ENCODE results near the gene AGBL3.
A peak's percentile ranks its signal among the peaks of the same experiment; 100 is the strongest.

The AGBL3 gene

DNA sequence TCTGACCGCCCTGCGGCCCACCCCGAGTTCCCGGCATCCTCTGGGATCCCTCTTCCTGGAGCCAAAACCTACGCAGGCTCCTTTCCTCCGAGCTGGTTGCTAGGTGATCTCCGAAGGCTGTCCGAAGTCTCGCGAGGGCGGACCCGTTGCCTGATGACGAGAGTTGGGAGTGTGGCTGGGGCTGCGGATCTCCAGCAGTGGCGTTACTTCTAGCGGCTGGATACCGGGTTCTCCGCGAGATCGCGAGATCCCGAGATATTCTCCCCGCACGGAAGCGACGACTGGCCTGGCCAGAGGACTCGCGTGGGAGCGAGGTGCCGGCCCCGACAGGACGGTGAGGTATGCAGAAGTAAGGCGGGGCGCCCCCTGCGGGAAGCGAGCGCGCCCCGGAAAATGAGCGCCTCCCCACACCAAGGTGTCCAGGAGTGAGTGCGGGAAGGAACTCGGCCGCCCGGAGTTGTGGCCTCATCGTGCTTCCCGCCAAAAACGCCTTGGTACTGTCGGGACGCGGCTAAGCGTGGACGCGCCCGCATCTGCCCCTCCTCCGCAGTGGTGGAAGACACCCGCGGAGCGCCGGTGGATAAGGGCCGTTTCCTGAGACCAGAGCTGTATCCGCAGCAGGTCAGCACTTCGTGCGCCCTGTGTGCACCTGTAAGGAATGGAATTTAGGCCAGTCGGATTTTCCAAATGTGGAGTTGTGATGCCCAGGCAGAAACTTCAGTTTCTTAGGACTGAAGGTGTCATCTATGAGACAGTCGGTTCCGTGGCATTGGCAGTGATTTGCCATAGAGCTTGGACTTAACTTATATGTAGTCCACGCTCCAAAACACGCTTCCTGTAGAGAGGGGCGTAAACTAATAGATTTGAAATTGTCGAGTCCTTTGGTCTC is at the start of gene AGBL3:
AGBL3 (plus strand) TSS at position 146 of the 889 bp plus-strand sequence. CDS start 1,426 bp downstream, outside the sequence.
- peak; percentile 81 to 90 for DNase-seq (ENCODE audit: low read depth in 2 of 2)

DNA sequence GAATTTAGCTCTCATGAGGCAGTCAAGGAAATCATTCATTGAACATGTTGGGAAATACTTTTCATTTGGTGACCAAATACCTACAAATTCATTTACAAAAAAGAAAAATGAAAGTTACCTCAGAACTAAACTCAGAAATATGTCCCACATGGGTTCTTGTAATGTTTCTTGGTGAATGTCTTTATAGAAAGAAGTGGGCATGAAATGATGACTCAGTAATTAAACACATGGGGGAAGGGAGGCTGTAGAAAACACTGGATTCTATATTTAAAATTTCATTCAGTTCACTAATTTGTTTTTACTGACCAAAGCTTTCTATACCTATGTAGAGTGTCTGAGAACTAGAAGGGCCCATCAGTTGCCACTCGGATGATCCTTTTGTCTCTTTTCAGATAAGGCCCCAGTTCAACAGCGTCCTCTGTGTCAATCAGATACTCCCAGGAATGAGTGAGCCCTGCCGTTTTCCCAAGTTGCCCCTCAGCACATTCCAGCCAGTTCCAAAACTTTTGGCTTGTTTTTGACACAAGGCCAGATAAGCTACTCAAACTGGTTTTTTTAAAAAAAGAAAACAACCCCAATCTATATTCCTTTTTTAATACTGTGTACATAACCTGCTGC is 49.3 kb upstream of the AGBL3 start:
- no peak for DNase-seq (ENCODE audit: low read depth in 2 of 2)

DNA sequence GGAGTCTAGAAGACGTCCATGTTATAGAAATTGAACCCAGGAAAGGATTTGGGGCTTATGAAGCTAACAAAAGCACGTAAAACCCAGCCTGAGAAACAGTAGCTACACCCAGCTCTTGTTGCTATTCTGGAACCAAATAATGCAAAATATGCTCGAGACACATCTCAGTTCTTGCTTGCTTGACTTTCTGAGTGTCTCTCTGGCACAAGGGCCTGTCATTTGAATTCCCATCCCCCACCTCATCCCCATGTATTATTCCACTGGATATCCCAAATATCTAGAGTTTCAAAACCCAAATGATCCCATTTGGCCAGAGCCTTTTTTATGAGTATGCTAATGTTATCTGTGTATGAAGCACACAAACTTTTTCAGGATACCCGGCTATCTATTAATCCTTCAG is 48.2 kb upstream of the AGBL3 start:
- no peak for DNase-seq (ENCODE audit: low read depth in 2 of 2)

DNA sequence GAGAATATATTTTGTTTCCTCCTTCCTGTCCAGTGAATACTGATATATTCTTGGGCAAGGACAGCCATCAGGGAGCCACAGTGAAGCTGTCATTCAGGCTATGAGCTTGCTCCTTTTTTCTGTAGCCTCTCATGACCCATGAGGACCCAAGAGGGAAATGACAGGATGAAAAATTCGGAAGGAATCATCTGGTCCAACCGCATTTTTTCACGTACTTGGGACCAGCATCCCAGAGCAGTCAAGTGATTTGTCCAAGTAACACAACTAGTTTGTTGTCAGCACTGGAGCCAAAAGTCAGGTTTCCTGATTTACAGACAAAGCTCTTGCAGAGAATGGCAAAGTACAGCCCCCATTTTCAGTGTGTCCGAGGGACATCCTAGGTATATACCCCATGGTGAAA is 47.2 kb upstream of the AGBL3 start:
- DNase-seq (ENCODE audit: low read depth in 2 of 2), result no peak

DNA sequence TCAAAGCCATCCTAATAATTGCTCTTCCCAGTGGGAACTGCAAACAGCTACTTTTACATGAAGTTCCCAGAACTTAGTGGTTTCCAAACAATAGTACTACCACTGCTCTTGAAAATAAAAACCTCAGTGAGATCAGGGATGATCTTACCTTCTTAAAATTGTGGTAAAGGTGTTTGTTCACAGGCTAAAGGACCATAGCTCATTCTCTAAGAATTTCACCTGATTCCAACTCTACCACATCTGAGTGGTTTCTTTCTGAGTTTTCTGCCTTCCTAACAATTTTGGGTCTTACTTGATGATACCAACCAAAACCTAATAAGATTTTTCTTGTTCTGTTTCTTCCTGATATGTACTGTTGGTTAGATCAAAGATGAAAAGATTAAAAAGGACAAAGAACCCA is 45.6 kb upstream of the AGBL3 start:
- no peak for DNase-seq (ENCODE audit: low read depth in 2 of 2)

DNA sequence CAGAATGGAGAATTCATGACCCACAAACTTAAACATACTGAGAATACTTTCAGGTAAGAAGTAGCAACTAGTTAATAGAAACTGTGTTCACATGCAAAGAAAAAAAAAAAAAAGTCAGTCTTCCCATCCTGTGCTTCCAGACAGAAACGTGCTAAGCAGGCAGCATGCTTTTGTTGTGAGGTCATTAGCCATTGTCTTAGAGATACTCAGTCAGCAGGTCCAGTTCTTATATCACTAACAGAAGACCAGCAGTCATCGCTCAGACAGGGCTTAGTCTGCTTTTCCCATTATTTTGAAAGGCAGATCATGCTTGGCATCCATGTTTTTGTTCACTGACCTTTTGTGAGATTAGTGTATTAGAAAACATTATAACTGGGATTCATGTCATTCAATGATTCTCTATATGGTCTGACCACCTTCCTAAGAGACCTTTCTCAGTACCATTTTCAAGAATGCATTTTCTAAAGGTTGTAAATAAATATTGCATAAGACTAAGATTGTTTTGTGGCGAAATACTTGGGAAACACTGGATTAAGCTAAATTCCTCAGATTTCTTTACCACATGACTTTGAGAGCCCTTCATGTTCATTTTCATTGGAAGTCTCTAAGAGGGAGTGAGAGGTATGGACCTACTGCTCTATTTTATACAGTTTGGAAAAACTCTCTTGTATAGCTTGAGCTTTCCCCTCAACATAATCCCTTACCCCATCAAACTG is 45.0 kb upstream of the AGBL3 start:
- no peak for DNase-seq (ENCODE audit: low read depth in 2 of 2)

DNA sequence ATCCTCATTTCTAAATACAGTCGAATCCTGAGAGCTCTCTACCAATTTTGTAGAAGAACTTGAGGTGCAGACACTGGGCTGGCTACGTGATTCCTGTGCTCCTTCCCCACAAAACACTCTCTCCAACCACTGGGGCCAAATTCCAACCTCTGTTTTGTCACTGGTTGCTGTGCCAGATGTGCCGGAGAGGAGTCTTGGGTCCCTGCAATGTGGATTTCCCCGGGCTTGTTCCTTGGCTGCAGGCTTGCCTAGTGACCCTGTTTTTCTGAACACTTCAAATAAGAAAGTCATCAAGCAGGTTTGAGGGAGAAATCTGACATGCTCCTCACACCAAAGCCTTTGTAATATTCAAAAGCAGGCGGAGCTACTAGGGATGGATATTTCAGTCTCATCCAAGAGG is 44.4 kb upstream of the AGBL3 start:
- DNase-seq (ENCODE audit: low read depth in 2 of 2), result no peak

DNA sequence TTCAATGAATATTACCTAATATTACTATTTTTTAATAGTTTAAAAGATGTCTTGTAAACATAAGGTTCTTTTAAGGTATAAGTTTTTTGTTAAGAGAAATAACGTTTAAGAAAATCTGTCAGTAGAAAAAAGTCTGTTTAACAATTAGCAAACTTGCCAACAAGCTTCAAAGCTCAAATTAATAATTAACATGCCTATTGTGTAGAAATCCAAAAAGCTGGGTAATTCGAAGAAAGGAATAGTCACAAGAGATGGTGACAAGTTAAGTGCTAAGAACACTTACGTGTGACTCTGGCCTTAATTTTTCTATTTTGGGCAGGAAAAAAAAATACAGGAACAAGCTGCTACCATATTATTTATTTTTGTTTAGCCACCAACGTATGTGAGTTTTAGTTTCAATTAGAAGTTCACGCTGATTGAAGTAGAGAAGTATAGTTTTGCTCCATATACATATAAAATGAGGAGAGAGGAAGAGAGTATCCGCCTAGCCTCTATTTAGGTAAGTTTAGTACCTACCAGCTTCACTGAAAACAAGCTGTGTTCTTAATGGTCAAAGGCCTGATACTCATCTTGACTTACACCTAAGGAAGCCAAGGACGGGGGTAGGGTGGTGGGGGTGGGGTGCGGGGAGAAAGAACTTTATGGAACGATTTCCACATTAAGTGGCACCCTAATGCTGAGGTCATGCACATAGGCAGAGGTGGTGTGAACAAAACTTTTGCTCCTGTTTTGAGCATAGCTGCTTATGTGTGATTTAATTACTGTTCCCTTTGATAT is 43.4 kb upstream of the AGBL3 start:
- DNase-seq (ENCODE audit: low read depth in 2 of 2), result no peak

DNA sequence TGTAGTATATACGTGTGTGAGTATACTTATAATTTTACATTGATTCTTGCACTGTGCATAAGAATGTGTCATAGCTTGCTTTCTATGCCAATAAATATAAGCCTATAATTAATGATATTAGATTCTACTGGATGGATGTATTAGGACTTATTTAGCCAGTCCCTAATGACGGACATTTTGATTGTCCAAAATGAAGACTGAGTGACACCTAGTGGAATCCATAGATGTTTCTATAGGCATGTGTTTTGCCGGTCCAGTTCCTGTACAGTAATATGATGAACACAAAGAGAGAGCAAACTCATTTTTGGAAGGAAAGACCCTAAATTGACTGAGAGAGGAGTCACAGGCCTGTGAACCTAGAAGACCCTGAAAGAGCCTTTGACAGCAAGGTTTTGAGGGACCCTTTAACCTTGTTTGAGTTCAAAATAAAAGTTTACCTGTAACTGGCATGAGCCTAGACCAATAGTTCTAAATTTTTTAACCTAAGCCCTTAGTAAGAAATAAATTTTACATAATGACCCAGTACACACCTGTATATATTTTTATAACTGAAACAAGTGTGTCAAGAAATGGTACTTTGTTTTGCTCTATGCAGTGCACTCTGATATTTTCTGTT is 42.4 kb upstream of the AGBL3 start:
- DNase-seq (ENCODE audit: low read depth in 2 of 2), result no peak

GRCh38 chr7:134945691-134946090 is 40.6 kb upstream of the AGBL3 start:
- no peak for DNase-seq (ENCODE audit: low read depth in 2 of 2)

- DNase-seq (ENCODE audit: low read depth in 2 of 2), result no peak
Measured at GRCh38 chr7:134946260-134946659, 40.0 kb upstream of the AGBL3 start.

GRCh38 chr7:134947329-134947728 is 39.0 kb upstream of the AGBL3 start:
- no peak for DNase-seq (ENCODE audit: low read depth in 2 of 2)

DNA sequence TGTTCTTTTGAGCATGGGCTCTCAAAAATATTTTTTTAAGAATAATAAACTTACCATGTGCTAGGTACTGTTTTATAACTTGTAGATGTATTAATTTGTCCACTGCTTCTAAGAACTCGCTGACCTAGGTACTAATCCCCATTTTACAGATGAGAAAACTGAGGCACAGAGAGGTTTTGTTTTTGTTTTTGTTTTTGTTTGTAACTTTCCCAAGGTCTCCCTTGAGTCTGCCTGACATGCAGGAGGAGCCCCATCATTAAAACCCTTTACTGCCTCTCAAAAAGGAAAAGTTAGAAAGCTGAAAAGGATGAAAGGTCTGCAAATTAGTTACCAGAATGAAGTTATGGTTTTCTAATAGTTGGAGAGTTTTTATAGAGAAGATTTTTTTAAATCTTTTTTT is 38.5 kb upstream of the AGBL3 start:
- no peak for DNase-seq (ENCODE audit: low read depth in 2 of 2)

- DNase-seq (ENCODE audit: low read depth in 2 of 2), result no peak
Measured at GRCh38 chr7:134948246-134948645, 38.1 kb upstream of the AGBL3 start.

- DNase-seq (ENCODE audit: low read depth in 2 of 2), result no peak
Measured at GRCh38 chr7:134948736-134949135, 37.6 kb upstream of the AGBL3 start.

- no peak for DNase-seq (ENCODE audit: low read depth in 2 of 2)
Measured at GRCh38 chr7:134949171-134949570, 37.1 kb upstream of the AGBL3 start.

- DNase-seq (ENCODE audit: low read depth in 2 of 2), result no peak
Measured at GRCh38 chr7:134954197-134955082, 31.9 kb upstream of the AGBL3 start.

DNA sequence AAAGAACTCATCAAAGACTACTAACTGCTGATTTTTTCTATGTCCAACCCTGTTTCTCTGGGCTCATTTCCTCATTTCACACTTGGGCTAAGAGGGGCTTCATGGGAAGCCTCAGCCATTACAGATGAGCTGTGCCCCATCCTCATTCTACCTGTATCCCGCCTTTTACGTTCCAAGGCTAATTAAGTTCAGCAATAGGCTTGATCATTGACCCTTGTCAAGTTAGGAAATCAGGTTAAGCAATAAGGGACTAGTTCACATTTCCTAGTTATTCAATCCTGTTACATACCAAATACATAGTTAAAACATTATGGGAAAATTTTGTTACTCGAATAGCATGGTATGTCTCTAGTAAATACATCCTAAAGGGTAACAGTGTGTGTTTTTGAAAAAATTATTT is 29.3 kb upstream of the AGBL3 start:
- DNase-seq (ENCODE audit: low read depth in 2 of 2), result no peak

DNA sequence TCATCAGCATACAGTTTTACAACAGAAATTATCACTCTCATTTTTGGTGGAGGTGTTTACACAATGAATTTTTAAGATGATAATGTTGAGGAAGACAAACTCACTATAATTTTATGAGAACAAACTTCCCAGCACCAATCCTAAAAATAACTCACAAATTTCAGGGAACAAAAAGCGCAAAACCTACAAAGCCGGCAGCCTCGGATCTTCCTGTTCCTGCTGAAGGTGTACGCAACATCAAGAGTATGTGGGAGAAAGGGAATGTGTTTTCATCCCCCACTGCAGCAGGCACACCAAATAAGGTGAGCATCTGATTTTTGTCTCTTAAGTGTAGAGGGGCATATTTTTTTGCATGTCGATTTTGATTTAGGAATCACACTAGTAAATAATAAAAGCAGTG is 26.5 kb upstream of the AGBL3 start:
- no peak for DNase-seq (ENCODE audit: low read depth in 2 of 2)

DNA sequence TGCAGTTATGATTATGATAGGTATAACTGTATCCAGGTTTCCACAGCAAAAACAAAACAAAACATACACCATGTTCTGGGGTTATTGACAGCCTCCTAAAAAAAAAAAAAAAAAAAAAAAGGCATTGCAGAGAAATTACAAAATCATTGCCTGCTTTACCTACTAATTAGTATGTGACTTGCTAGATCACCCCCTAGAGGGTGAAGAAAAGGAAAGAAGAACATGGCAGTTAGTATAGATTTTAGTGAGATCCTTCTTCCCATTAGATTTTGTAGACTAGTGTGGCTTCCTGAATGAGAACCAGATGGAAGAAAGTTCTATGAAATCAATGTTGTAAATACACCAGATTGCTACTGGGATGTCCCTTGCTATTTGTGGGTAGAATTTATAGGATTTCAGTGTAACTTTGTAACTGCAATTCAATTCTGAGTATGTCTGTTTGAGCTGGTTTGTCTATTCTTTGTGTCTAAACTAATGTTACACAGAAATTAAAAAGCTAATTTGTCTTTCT is 24.0 kb upstream of the AGBL3 start:
- DNase-seq (ENCODE audit: low read depth in 2 of 2), result no peak
